Heart right ventricle (tissue), 16 donors: Measurements from ENCODE around the gene TLE3. TPM values are rescaled to one million over a fixed set of nuclear protein-coding genes. Genes with fewer than 3 reads are reported as not detected.
A peak's percentile ranks its signal among the peaks of the same experiment; 100 is the strongest.
"Not testable (repeated sequence)": the region's sequence is repeated elsewhere in the genome, so short reads cannot be mapped to it uniquely, and the experiment has no call there.

Experiments used
- ATAC-seq, 8 donors: fragments of 200-7000 bp; cut with Tn5 transposase; one replicate each; pipeline ENCODE4 v1.9.1; 2020; ENCODE audit warnings: mild to moderate bottlenecking in 8 of 8, moderate library complexity in 8 of 8, moderate number of reproducible peaks in 1 of 8
- DNase-seq, 2 donors: peaks; one replicate each; pipeline ENCODE4 v3.0.0-alpha.2; 2020
- H3K27ac ChIP-seq, 10 donors: fragments of 200-600 bp; sonication (generic) in 2 of 10; one replicate each; pipeline versions ENCODE4 v1.5.0 to v1.8.0; 2020 to 2022; ENCODE audit warnings: mild to moderate bottlenecking in 3 of 10
- H3K27me3 ChIP-seq, 7 donors: fragments of 200-600 bp; one replicate each; pipeline ENCODE4 v1.8.0; 2021 to 2022; ENCODE audit warnings: mild to moderate bottlenecking in 2 of 7
- H3K36me3 ChIP-seq, 9 donors: fragments of 200-600 bp; sonication (generic) in 1 of 9; one replicate each; pipeline versions ENCODE4 v1.5.0 to v1.8.0; 2020 to 2022; ENCODE audit warnings: mild to moderate bottlenecking in 2 of 9
- H3K4me1 ChIP-seq, 9 donors: fragments of 200-600 bp; sonication (generic) in 1 of 9; one replicate each; pipeline versions ENCODE4 v1.5.0 to v1.8.0; 2020 to 2022; ENCODE audit warnings: mild to moderate bottlenecking in 4 of 9
- H3K4me3 ChIP-seq, 10 donors: fragments of 200-600 bp; sonication (generic) in 2 of 10; one replicate each; pipeline versions ENCODE4 v1.5.0 to v1.8.0; 2020 to 2022; ENCODE audit warnings: mild to moderate bottlenecking in 7 of 10, moderate library complexity in 2 of 10
- H3K9me3 ChIP-seq, 11 donors: fragments of 200-600 bp in 10 of 11; sonication (generic) in 2 of 11; one replicate each; pipeline versions ENCODE4 v1.5.0 to v1.8.0; 2013 to 2022; ENCODE audit warnings: mild to moderate bottlenecking in 2 of 11, control low read depth in 1 of 11, moderate library complexity in 1 of 11
- WGBS, 2 donors: extraction: QIAGEN DNeasy Blood & Tissue Kit; methylation state at CpG; one replicate each; pipeline ENCODE4 v1.1.7; 2013; ENCODE audit warnings: inconsistent platforms in 1 of 2; 5-methylcytosine and 5-hydroxymethylcytosine counted together
- intact Hi-C, 10 donors: fragments of 100-400 bp; cut with DNase I; formaldehyde crosslinking; loops; one replicate each; pipeline versions ENCODE4 v1.11.1 to v1.14.2; 2022
- polyA plus RNA-seq, 2 donors: library from polyadenylated mRNA; stranded (reverse); fragments of 200-250 nt; gene quantifications; one replicate each; pipeline ENCODE4 v1.2.3, GENCODE V29; 2013
- total RNA-seq, 10 donors: library from RNA; stranded (reverse); fragmentation: NEBNext Ultra II Directional in 3 of 10; extraction: Animal tissue kit (Norgen Biotek cat#: 25700) in 3 of 10; gene quantifications; one replicate each; pipeline versions ENCODE4 v1.2.1 to v1.2.4, GENCODE V29; 2021 to 2023
- TF ChIP-seq, protein P1 (sequence below), 9 donors: fragments of 200-600 bp; sonication (generic) in 2 of 9; IDR thresholded peaks; one replicate each; pipeline versions ENCODE4 v1.5.0 to v1.8.0; 2021 to 2022; ENCODE audit warnings: antibody characterized with exemption in 9 of 9, mild to moderate bottlenecking in 5 of 9, moderate library complexity in 1 of 9
- donor health status: Arrhythmogenic right ventricular cardiomyopathy.
- donor health status: ischemic (EF 13 %, LVEDD 7.1; RV severe dilation, severe dysfunction).
- donor health status: healthy with polysubstance abuse.
- donor health status: DM: no; HTN: yes; CAD: no.
- donor health status: DM: no; HTN: no; CAD: no.
- donor health status: ischemic (EF 25% LVEDD 6.9; RV normal size, moderate dysfunction).
- donor health status: ischemic (EF 25% LVEDD 5.7; RV mildly dilated, moderate dysfunction).
- donor health status: healthy.
- donor health status: DM: yes; HTN: yes; CAD: no.
- donor health status: Ischemic cardiomyopathy.
- donor health status: ischemic (EF 35%, LVEDD 5.7; RV mildly dilated, moderate dysfunction).
- donor health status: nonischemic (EF 11% LVEDD 7.7; RV severe dilation, severe dysfunction).
- donor health status: DM: yes; HTN: yes; CAD: no.
- donor health status: PGD.
- donor health status: ischemic (EF 29% LVEDD 5.4; RV normal size, mild dysfunction).
- donor health status: nonischemic (EF 23%, LVEDD 6.1; RV moderate dilation, normal function).

The TLE3 gene
- total and polyA plus RNA-seq, 12 donors = 7.5 to 21.7 (median 12.6) TPM

DNA sequence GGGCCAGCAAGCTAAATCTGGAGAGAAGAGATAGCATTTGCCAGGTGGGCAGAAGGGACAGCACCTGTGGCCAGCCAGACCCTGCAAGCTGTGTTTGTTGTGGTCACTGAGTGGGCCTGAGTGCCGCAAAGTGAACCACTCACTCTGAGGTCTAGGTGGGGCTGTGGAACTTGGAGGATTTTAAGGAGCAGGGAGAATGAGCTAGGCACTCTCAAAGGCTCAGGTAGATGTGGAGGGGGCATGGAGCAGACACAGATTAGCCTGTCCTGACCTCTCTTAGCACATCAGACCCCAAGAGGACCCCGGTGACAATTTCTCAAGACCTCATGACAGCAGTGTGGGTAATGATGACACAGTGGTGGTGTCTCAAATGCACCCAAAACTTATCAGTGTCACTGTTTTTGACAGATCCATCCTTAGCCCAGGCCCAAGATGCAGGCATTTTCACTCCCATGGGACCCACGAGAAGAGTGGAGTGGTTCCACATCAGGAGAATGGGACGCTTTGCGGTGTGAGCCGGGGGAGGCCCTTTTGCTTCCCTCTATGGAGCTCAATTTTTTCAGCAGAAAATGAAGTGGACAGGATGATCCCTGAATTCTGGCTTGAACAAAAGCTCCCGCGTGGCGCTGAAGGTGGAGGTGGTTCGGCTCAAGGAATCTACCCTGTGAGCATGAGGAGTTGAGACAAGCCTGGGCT, 43.8 kb upstream of the TLE3 start:
- H3K27me3 ChIP-seq = peaks cover 0 to 28% (median 0%) of the 10 kb centered on the region in 7 donors
- peak overlapping the region in 5 of 10 donors; percentile 21 to 70 (median 24) for H3K27ac ChIP-seq
- H3K36me3 ChIP-seq = no peaks in the 10 kb centered on the region
- DNase-seq (no peak), ATAC-seq (peak in 6 of 8 donors; percentile 5 to 28 (median 10))
- peak overlapping the region in 5 of 10 donors; percentile 7 to 22 (median 15) for H3K4me3 ChIP-seq
- intact Hi-C loops = no loop called here
- 90 to 93% methylated on average over 10 of the region's 10 CpGs for WGBS, 2 donors
- H3K9me3 ChIP-seq = no peaks in the 10 kb centered on the region
- TF ChIP-seq, protein P1, sequence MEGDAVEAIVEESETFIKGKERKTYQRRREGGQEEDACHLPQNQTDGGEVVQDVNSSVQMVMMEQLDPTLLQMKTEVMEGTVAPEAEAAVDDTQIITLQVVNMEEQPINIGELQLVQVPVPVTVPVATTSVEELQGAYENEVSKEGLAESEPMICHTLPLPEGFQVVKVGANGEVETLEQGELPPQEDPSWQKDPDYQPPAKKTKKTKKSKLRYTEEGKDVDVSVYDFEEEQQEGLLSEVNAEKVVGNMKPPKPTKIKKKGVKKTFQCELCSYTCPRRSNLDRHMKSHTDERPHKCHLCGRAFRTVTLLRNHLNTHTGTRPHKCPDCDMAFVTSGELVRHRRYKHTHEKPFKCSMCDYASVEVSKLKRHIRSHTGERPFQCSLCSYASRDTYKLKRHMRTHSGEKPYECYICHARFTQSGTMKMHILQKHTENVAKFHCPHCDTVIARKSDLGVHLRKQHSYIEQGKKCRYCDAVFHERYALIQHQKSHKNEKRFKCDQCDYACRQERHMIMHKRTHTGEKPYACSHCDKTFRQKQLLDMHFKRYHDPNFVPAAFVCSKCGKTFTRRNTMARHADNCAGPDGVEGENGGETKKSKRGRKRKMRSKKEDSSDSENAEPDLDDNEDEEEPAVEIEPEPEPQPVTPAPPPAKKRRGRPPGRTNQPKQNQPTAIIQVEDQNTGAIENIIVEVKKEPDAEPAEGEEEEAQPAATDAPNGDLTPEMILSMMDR (IDR thresholded peaks at IDR 0.05) = peak in 1 of 9 donors; percentile 14
- peaks cover 12 to 43% (median 37%) of the 10 kb centered on the region in 9 donors for H3K4me1 ChIP-seq

DNA sequence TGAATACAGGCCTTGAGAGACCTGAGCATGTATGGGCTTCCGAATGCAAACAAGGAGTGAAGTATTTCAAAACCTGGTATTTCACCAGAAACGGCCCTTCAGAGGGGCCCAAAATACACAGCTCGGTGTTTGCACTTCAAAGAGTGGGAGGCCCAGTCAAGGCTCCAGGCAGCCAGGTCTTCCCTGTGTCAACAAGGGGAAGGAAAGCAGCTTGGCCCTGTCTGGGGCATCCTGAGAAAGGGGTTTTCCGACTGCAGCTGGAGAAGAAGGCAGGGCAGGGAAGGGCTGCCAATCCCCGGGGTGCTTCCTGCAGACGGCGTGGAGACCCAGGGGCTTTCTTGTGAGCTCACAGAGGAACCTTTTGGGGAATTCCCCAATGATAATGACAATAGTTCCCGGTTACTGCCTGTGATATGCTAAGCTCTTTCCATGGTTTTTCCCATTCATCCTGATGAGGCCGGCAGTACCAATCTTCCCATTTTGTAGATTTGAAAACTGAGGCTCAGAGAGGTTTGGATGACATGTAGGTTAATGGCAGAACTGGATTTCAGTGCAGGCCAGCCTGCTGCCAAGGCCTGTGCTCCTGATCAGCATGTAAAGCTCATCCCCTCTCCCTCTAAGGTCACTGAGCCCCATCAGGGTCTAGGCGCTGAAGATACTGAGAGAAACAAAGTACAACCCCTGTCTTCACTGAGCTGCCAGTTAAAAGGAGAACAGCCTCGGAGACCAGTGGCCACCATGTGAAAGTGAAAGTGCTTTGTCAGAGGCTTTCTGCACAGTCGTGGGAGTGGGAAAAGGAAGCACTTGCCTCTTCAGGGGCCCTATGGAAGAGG, 43.0 kb upstream of the TLE3 start:
- 43 to 49% methylated on average over 12 of the region's 12 CpGs for WGBS, 2 donors
- Histone ChIP-seq H3K27me3 (peaks cover 0 to 25% (median 0%) of the 10 kb centered on the region in 7 donors), H3K4me3 (peak overlapping the region in 5 of 10 donors; percentile 7 to 22 (median 15)), H3K36me3 (no peaks in the 10 kb centered on the region), H3K4me1 (peaks cover 12 to 43% (median 37%) of the 10 kb centered on the region in 9 donors), H3K9me3 (no peaks in the 10 kb centered on the region), H3K27ac (peak overlapping the region in 5 of 10 donors; percentile 18 to 70 (median 24))
- DNase-seq = no peak
- intact Hi-C loops = no loop called here
- TF ChIP-seq, protein P1 (IDR thresholded peaks at IDR 0.05) = no peak
- peak; percentile 15 to 74 (median 49) for ATAC-seq

DNA sequence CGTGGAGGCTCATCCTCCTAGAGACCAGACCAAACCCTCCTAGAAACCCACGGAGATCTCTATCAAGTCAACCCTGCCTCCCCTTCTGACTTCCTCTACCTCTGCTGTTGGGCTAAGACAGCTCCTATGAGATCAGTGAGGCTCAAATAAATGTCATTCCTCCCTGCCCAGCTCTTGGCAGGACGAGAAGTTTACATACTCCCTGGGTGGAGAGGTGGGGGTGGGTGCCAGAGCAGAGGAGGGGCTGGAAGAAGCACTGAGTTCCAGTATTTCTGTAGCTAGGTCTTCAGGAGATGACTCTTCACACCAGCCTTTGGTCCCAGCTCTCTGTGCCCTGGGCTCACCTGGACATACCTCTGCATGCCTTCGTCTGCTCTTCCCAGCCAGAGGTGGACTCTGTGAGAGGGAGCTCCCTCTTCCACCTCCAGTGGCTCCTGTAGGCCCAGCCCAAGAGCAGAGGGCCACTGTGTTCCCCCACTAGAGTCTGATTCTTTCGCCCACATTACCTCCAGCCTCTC, 42.4 kb upstream of the TLE3 start:
- TF ChIP-seq, protein P1 (IDR thresholded peaks at IDR 0.05) = no peak
- peaks cover 12 to 43% (median 37%) of the 10 kb centered on the region in 9 donors for H3K4me1 ChIP-seq
- no peak overlapping the region for H3K4me3 ChIP-seq
- no peaks in the 10 kb centered on the region for H3K9me3 ChIP-seq
- DNase-seq = no peak
- peaks cover 0 to 30% (median 0%) of the 10 kb centered on the region in 7 donors for H3K27me3 ChIP-seq
- H3K27ac ChIP-seq = no peak overlapping the region
- intact Hi-C loops = no loop called here
- ATAC-seq = no peak
- WGBS, 2 donors = 91 to 92% methylated on average over 5 of the region's 5 CpGs
- H3K36me3 ChIP-seq = no peaks in the 10 kb centered on the region

DNA sequence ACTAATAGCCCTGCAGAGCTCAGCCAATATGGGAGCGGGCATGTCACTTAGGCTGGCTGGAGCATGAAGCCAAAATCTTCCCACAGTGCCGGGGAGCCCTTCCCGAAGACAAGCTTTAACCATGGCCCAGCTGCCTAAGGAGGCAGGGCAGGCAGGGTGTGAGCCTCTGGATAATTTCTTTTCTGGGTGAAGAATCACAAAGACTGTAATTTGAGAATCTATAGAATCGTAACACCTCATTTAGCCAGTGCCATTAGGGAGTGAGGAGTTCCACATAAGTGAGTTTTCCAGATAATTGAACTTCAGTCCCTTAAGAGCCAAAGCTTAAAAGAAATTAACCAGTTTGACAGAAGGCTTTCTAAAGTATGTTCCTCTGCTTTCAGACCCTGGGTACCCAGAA, 40.2 kb upstream of the TLE3 start:
- ATAC-seq (no peak), DNase-seq (no peak)
- TF ChIP-seq, protein P1 (IDR thresholded peaks at IDR 0.05) = no peak
- no peak overlapping the region for H3K27ac ChIP-seq
- no peaks in the 10 kb centered on the region for H3K36me3 ChIP-seq
- intact Hi-C loops = no loop called here
- WGBS, 2 donors = 90 to 94% methylated on average over 4 of the region's 4 CpGs
- H3K27me3 ChIP-seq = peaks cover 0 to 36% (median 5%) of the 10 kb centered on the region in 7 donors
- H3K4me3 ChIP-seq = no peak overlapping the region
- H3K9me3 ChIP-seq = no peaks in the 10 kb centered on the region
- H3K4me1 ChIP-seq = peaks cover 7 to 41% (median 31%) of the 10 kb centered on the region in 9 donors

DNA sequence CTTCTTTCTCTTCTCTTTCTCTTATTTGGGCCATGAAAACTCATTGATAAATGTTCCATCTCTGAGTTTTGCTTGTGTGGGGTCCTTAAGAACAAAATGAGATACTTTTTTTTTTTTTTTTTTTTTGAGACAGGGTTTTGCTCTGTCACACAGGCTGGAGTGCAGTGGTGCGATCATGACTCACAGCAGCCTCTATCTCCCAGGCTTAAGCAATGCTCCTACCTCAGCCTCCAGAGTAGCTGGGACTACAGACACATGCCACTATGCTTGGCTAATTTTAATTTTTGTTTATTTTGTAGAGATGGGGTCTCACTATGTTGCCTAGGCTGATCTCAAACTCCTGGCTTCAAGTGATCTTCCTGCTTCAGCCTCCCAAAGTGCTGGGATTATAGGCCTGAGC, 39.3 kb upstream of the TLE3 start:
- DNase-seq, H3K36me3 ChIP-seq, H3K27ac ChIP-seq, H3K4me3 ChIP-seq, H3K9me3 ChIP-seq, intact Hi-C loops, ATAC-seq: not testable (repeated sequence)
- Histone ChIP-seq H3K4me1 (peaks cover 0 to 41% (median 31%) of the 10 kb centered on the region in 9 donors), H3K27me3 (peaks cover 0 to 36% (median 5%) of the 10 kb centered on the region in 7 donors)
- WGBS, 2 donors = 95 to 100% methylated on average over 1 of the region's 1 CpG
